PC-9 (cell line): ENCODE measurements around the gene CDH1.

Experiments
- CTCF ChIP-seq: fragments of 200-600 bp; sonication (generic); conservative IDR thresholded peaks from 2 replicates; pipeline ENCODE4 v1.6.1; 2017; ENCODE audit warnings: mixed run types, antibody characterized with exemption, mild to moderate bottlenecking, moderate library complexity
- EZH2 ChIP-seq: fragments of 200-600 bp; sonication (generic); IDR thresholded peaks from 2 replicates; pipeline ENCODE4 v1.8.0; 2017; ENCODE audit warnings: antibody characterized with exemption, low read depth

GRCh38 chr16:68718590-68718989, 18.5 kb upstream of the CDH1 start:
- TF ChIP-seq EZH2 (no peak), CTCF (no peak)
